Vagina (tissue), 2 donors: ENCODE measurements around the gene TMEM30A.

Experiments used
- POLR2A ChIP-seq, 2 donors: fragments of 450-650 bp; IDR thresholded peaks; one replicate each; pipeline ENCODE4 v1.6.1; 2017; ENCODE audit warnings: antibody characterized with exemption in 2 of 2, mild to moderate bottlenecking in 2 of 2, moderate library complexity in 2 of 2
- POLR2AphosphoS5 ChIP-seq, 2 donors: sonication (generic); formaldehyde crosslinking; IDR thresholded peaks; one replicate each; pipeline ENCODE4 v1.9.0; 2017; ENCODE audit warnings: antibody characterized with exemption in 2 of 2, mild to moderate bottlenecking in 2 of 2, low read depth in 1 of 2; ENCODE audit not compliant: insufficient read depth in 1 of 2
- TF ChIP-seq, protein P1 (sequence below), 3 experiments: fragments of 450-650 bp in 2 of 3; fragments of 200-600 bp in 1 of 3; sonication (generic) in 1 of 3; IDR thresholded peaks; one replicate each; pipeline ENCODE4 v1.5.1; 2017 to 2019; ENCODE audit warnings: antibody characterized with exemption in 3 of 3, mild to moderate bottlenecking in 2 of 3, moderate library complexity in 2 of 3

DNA sequence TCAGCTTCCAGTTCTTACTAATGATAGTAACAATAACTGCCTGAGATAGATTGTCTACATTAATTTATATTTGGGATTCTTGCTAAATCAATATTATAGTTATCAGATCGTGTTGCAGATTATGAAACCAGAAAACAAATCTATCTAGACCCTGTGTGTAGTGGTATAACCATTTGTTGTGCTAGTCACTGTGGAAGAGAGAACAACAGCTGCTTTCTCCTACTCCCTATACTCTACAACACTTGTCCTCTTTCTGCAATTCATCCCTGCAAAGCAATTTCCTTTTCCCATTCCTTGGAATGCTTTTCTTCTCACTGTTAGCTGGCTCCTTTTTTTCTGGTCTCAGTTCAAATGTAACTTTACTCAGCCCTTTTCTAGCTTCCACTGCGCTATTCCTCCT is 49.3 kb downstream of the TMEM30A start:
- TF ChIP-seq POLR2A (IDR thresholded peaks at IDR 0.05) (no peak), POLR2AphosphoS5 (IDR thresholded peaks at IDR 0.05; ENCODE audit: insufficient read depth in 1 of 2, low read depth in 1 of 2) (no peak)
- TF ChIP-seq, protein P1, sequence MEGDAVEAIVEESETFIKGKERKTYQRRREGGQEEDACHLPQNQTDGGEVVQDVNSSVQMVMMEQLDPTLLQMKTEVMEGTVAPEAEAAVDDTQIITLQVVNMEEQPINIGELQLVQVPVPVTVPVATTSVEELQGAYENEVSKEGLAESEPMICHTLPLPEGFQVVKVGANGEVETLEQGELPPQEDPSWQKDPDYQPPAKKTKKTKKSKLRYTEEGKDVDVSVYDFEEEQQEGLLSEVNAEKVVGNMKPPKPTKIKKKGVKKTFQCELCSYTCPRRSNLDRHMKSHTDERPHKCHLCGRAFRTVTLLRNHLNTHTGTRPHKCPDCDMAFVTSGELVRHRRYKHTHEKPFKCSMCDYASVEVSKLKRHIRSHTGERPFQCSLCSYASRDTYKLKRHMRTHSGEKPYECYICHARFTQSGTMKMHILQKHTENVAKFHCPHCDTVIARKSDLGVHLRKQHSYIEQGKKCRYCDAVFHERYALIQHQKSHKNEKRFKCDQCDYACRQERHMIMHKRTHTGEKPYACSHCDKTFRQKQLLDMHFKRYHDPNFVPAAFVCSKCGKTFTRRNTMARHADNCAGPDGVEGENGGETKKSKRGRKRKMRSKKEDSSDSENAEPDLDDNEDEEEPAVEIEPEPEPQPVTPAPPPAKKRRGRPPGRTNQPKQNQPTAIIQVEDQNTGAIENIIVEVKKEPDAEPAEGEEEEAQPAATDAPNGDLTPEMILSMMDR (IDR thresholded peaks at IDR 0.05), result no peak
